ENCODE data around the gene GOLIM4.

GRCh38 chr3:168077091-168077490 lies 18.6 kb downstream of the GOLIM4 start:
- TF ChIP-seq CTCF (IDR thresholded peaks at IDR 0.05) (no peak), POLR2A (IDR thresholded peaks at IDR 0.05) (no peak)

Measured in testis (tissue), 2 donors.